Transverse colon (tissue), 4 donors: ENCODE measurements around the gene CD82. TPM values are rescaled to one million over a fixed set of nuclear protein-coding genes. Genes with fewer than 3 reads are reported as not detected.

Source experiments
- DNase-seq: peaks from one replicate; pipeline ENCODE4 v3.0.0-alpha.2; 2019
- H3K27ac ChIP-seq, 4 donors: fragments of 200-600 bp; sonication (generic); 2 replicates each; pipeline ENCODE4 v1.5.1; 2016 to 2018; ENCODE audit warnings: inconsistent platforms in 4 of 4
- H3K27me3 ChIP-seq: fragments of 200-600 bp; sonication (generic); 2 replicates; pipeline ENCODE4 v1.5.1; 2017; ENCODE audit warnings: inconsistent platforms
- H3K36me3 ChIP-seq, 4 donors: fragments of 200-600 bp; sonication (generic); 2 replicates each; pipeline ENCODE4 v1.5.1; 2017 to 2019; ENCODE audit warnings: inconsistent platforms in 4 of 4
- H3K4me1 ChIP-seq, 4 donors: fragments of 200-600 bp; sonication (generic); 2 replicates each; pipeline ENCODE4 v1.5.1; 2017 to 2020; ENCODE audit warnings: inconsistent platforms in 4 of 4
- H3K4me3 ChIP-seq, 4 donors: fragments of 200-600 bp; sonication (generic); 1 replicate in 1 of 4; 2 replicates in 3 of 4; pipeline versions ENCODE4 v1.5.1 to v1.6.1; 2017 to 2019; ENCODE audit warnings: inconsistent platforms in 4 of 4
- H3K9me3 ChIP-seq, 2 donors: fragments of 200-600 bp; sonication (generic); 2 replicates each; pipeline ENCODE4 v1.5.1; 2017 to 2019; ENCODE audit warnings: inconsistent platforms in 2 of 2
- EP300 ChIP-seq: sonication (generic); formaldehyde crosslinking; IDR thresholded peaks from one replicate; pipeline ENCODE4 v1.6.1; 2017; ENCODE audit warnings: antibody characterized with exemption, low read depth
- POLR2A ChIP-seq: fragments of 450-650 bp; IDR thresholded peaks from one replicate; pipeline ENCODE4 v1.6.1; 2016; ENCODE audit warnings: antibody characterized with exemption, mild to moderate bottlenecking, moderate library complexity
- POLR2AphosphoS5 ChIP-seq, 3 donors: sonication (generic); formaldehyde crosslinking; IDR thresholded peaks; one replicate each; pipeline ENCODE4 v1.6.1; 2016; ENCODE audit warnings: antibody characterized with exemption in 3 of 3
- WGBS, 2 donors: methylation state at CpG; one replicate each; pipeline ENCODE4 v1.1.5; 2018; ENCODE audit warnings: low coverage in 1 of 2; 5-methylcytosine and 5-hydroxymethylcytosine counted together
- in situ Hi-C, 4 donors: fragments of 200-750 bp; cut with MboI; loops; one replicate each; pipeline versions ENCODE4 v1.15.0 to v1.15.1; 2017; ENCODE audit warnings: low sequenced_read_pairs in 3 of 4, low pct_ligation_motif_present in 1 of 4, low pct_unique_long_range_greater_than_20kb in 1 of 4
- intact Hi-C: fragments of 100-400 bp; cut with DNase I; formaldehyde crosslinking; loops from one replicate; pipeline ENCODE4 v1.15.1; 2023; ENCODE audit warnings: low total_unique reads
- total RNA-seq, 4 donors: library from RNA; depleted of rRNA; stranded (reverse); fragments of >200 nt; gene quantifications; one replicate each; pipeline ENCODE4 v1.1.0, GENCODE V29; 2016
- TF ChIP-seq, protein P1 (sequence below), 5 experiments: fragments of 200-600 bp in 3 of 5; fragments of 450-650 bp in 2 of 5; sonication (generic) in 3 of 5; IDR thresholded peaks; 1 replicate in 2 of 5; 2 replicates in 3 of 5; pipeline ENCODE4 v1.5.1; 2016 to 2017; ENCODE audit warnings: antibody characterized with exemption in 5 of 5, inconsistent platforms in 3 of 5, mild to moderate bottlenecking in 2 of 5, moderate library complexity in 1 of 5

Gene CD82
- total RNA-seq, 4 donors from 2014 or later: 7.9 to 23.1 (median 14.0) TPM

DNA sequence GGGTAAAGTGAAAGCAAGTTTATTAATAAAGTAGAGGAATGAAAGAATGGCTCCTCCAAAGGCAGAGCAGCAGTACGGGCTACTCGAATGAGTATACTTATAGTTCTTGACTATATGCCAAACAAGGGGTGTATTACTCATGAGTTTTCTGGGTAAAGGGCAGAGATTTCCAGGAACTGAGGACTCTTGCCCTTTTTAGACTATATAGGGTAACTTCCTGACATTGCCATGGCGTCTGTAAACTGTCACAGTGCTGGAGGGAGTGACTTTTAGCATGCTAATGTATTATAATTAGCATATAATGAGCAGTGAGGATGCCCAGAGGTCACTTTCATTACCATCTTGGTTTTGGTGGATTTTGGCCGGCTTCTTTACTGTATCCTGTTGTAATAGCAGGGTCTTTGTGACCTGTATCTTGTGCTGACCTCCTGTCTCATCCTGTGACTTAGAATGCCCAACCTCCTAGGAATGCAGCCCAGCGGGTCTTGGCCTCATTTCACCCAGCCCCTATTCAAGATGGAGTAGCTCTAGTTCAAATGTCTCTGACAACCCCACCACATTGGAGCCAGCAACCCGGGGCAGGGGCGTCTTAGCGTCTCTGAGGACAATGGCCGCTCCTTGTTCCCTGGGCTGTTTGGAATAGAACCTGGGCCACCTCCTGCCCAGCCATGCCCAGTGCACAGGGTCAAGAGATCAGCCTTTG lies 34.9 kb upstream of the CD82 start:
- in situ Hi-C loops (loop anchor here in 2 of 4 donors (10.0 to 25.0 kb wide), 3 partner anchors 246 to 443 kb away; partner anchors contain the start of gene EXT2 (in 1 of the 2)), intact Hi-C loops (loop anchor here (10.0 kb wide), 1 partner anchor 636 kb away; no protein-coding TSS in a partner anchor)
- H3K36me3 ChIP-seq: no peaks in the 10 kb centered on the region
- no peaks in the 10 kb centered on the region for H3K4me1 ChIP-seq
- DNase-seq: no peak
- H3K9me3 ChIP-seq: no peaks in the 10 kb centered on the region
- no peak for TF ChIP-seq EP300
- TF ChIP-seq POLR2AphosphoS5 (IDR thresholded peaks at IDR 0.05): no peak
- TF ChIP-seq, protein P1, sequence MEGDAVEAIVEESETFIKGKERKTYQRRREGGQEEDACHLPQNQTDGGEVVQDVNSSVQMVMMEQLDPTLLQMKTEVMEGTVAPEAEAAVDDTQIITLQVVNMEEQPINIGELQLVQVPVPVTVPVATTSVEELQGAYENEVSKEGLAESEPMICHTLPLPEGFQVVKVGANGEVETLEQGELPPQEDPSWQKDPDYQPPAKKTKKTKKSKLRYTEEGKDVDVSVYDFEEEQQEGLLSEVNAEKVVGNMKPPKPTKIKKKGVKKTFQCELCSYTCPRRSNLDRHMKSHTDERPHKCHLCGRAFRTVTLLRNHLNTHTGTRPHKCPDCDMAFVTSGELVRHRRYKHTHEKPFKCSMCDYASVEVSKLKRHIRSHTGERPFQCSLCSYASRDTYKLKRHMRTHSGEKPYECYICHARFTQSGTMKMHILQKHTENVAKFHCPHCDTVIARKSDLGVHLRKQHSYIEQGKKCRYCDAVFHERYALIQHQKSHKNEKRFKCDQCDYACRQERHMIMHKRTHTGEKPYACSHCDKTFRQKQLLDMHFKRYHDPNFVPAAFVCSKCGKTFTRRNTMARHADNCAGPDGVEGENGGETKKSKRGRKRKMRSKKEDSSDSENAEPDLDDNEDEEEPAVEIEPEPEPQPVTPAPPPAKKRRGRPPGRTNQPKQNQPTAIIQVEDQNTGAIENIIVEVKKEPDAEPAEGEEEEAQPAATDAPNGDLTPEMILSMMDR (IDR thresholded peaks at IDR 0.05): no peak
- TF ChIP-seq POLR2A: no peak
- no peak overlapping the region for H3K4me3 ChIP-seq
- H3K27me3 ChIP-seq: peaks cover 11% of the 10 kb centered on the region
- H3K27ac ChIP-seq: no peak overlapping the region
- WGBS, 2 donors: 36 to 79% methylated on average over 2 to 9 of the region's 9 CpGs

DNA sequence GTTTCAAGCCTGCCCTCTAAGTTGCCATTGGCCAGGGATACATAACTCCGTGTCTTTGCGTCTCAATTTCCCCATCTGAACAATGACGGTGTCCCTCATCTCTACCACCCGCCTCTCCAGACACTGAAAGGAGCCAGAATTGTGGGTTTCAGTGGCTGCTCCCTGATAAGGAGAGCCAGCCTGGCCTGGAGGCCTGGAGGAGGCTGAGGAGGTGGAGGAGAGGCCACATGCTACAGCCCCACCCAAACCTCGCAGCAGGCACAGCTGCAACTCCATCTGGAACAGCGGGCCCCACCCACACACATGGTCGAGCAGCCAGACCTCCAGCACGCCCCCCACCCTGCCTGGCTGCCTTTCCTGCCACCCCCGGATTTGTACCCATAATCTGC lies 34.4 kb upstream of the CD82 start:
- Histone ChIP-seq H3K27me3 (peaks cover 12% of the 10 kb centered on the region), H3K4me3 (no peak overlapping the region), H3K27ac (no peak overlapping the region), H3K9me3 (no peaks in the 10 kb centered on the region), H3K4me1 (no peaks in the 10 kb centered on the region), H3K36me3 (no peaks in the 10 kb centered on the region)
- WGBS, 2 donors: 72% methylated on average over 9 of the region's 9 CpGs; no CpG with 5 or more reads in 1 of the 2 donors
- TF ChIP-seq POLR2A (no peak), EP300 (no peak), POLR2AphosphoS5 (IDR thresholded peaks at IDR 0.05) (no peak)
- TF ChIP-seq, protein P1 (IDR thresholded peaks at IDR 0.05): no peak
- DNase-seq: no peak
- in situ Hi-C loops (loop anchor here in 2 of 4 donors (10.0 to 25.0 kb wide), 3 partner anchors 246 to 444 kb away; partner anchors contain the start of gene EXT2 (in 1 of the 2)), intact Hi-C loops (loop anchor here (10.0 kb wide), 1 partner anchor 636 kb away; no protein-coding TSS in a partner anchor)

DNA sequence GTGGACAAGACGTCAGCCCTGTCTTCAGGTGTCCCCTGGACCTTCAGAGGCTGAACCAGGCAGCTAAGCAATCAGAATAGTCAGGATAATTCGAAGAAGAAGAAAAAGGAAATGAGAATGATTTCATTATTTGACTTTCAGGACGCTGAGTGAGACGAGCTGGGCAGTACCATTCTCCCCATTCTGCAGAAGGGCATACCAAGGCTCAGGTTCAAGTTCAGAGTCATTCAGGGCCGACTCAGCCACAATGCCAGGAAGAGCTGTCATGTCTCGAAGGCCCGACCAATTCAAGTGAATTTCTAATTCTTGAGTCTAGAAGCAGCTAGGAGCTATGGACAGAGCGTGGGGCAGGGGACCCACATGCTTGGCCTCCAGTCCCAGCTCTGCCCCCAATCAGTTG lies 33.8 kb upstream of the CD82 start:
- Histone ChIP-seq H3K27me3 (peaks cover 12% of the 10 kb centered on the region), H3K4me3 (no peak overlapping the region), H3K9me3 (no peaks in the 10 kb centered on the region), H3K4me1 (no peaks in the 10 kb centered on the region), H3K36me3 (no peaks in the 10 kb centered on the region), H3K27ac (no peak overlapping the region)
- 70 to 100% methylated on average over 1 to 8 of the region's 8 CpGs for WGBS, 2 donors
- intact Hi-C loops: loop anchor here (10.0 kb wide), 1 partner anchor 637 kb away; no protein-coding TSS in a partner anchor
- in situ Hi-C loops: loop anchor here in 2 of 4 donors (10.0 to 25.0 kb wide), 3 partner anchors 247 to 444 kb away; partner anchors contain the start of gene EXT2 (in 1 of the 2)
- no peak for DNase-seq
- no peak for TF ChIP-seq POLR2AphosphoS5 (IDR thresholded peaks at IDR 0.05)
- no peak for TF ChIP-seq EP300
- no peak for TF ChIP-seq POLR2A
- TF ChIP-seq, protein P1 (IDR thresholded peaks at IDR 0.05): no peak

DNA sequence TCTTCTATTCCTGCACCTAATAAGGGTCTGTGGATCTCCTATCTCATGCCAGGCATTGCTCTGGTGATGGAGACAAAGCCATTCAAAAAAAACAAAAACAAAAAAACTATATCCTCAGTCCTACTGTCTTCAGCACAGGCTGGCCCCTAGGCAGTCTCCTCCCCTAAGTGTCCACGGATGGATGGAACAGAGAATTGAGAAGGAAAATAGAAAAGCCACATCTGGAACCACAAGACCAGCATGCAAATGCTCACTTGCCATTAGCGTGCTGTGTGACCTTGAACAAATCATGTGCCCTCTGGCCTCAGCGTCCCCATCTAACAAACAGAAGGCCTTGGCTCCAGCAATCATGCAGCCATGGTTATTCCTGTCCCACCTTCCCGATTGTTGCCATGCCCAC lies 32.7 kb upstream of the CD82 start:
- Histone ChIP-seq H3K4me1 (no peaks in the 10 kb centered on the region), H3K9me3 (no peaks in the 10 kb centered on the region), H3K36me3 (no peaks in the 10 kb centered on the region), H3K4me3 (no peak overlapping the region), H3K27ac (no peak overlapping the region), H3K27me3 (peaks cover 12% of the 10 kb centered on the region)
- intact Hi-C loops (loop anchor here (10.0 kb wide), 1 partner anchor 638 kb away; no protein-coding TSS in a partner anchor), in situ Hi-C loops (loop anchor here in 2 of 4 donors (10.0 to 25.0 kb wide), 3 partner anchors 248 to 446 kb away; partner anchors contain the start of gene EXT2 (in 1 of the 2))
- no peak for TF ChIP-seq EP300
- TF ChIP-seq POLR2A: no peak
- TF ChIP-seq, protein P1 (IDR thresholded peaks at IDR 0.05): no peak
- no peak for TF ChIP-seq POLR2AphosphoS5 (IDR thresholded peaks at IDR 0.05)
- no peak for DNase-seq
- WGBS, 2 donors: 39 to 70% methylated on average over 4 of the region's 4 CpGs
